Activated T-cell treated with anti-CD3 and anti-CD28 coated beads, Interleukin-2, amount 50 U/mL, for 4 hours (primary cell): ENCODE results near the gene LRRC3. TPM values are rescaled to one million over a fixed set of nuclear protein-coding genes. Genes with fewer than 3 reads are reported as not detected.
"Not testable (repeated sequence)": the region's sequence is repeated elsewhere in the genome, so short reads cannot be mapped to it uniquely, and the experiment has no call there.

ENCODE experiments used
- ATAC-seq, 2 donors: fragments of 200-7000 bp; cut with Tn5 transposase; one replicate each; pipeline ENCODE4 v1.10.0; 2021
- DNase-seq: peaks from one replicate; pipeline ENCODE4 v3.0.0-alpha.2; 2020
- H3K27me3 Mint-ChIP-seq: one replicate; pipeline ENCODE4 v1.8.0; 2021; ENCODE audit warnings: low read depth, mixed read lengths
- H3K36me3 Mint-ChIP-seq: one replicate; pipeline ENCODE4 v1.8.0; 2022; ENCODE audit warnings: mixed read lengths; ENCODE audit not compliant: insufficient read depth
- H3K4me1 Mint-ChIP-seq: one replicate; pipeline ENCODE4 v1.8.0; 2021; ENCODE audit warnings: low read depth, mixed read lengths
- H3K4me3 Mint-ChIP-seq: one replicate; pipeline ENCODE4 v1.8.0; 2021; ENCODE audit warnings: mild to moderate bottlenecking, moderate library complexity, mixed read lengths
- H3K9me3 Mint-ChIP-seq: one replicate; pipeline ENCODE4 v1.8.0; 2021; ENCODE audit warnings: mixed read lengths
- total RNA-seq, 3 donors: library from RNA; stranded (reverse); gene quantifications; one replicate each; pipeline ENCODE4 v1.2.1, GENCODE V29; 2021

LRRC3 gene, protein sequence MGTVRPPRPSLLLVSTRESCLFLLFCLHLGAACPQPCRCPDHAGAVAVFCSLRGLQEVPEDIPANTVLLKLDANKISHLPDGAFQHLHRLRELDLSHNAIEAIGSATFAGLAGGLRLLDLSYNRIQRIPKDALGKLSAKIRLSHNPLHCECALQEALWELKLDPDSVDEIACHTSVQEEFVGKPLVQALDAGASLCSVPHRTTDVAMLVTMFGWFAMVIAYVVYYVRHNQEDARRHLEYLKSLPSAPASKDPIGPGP
- total RNA-seq, result under 1 TPM; 0.24 to 0.57 (median 0.35) TPM

GRCh38 chr21:44454747-44455523, at the start of gene LRRC3:
Gene LRRC3, plus strand, starts transcription at chr21:44455510. Its CDS starts 1,135 bp downstream, at chr21:44456645.
- peaks cover 2% of the 10 kb centered on the region for H3K27me3 Mint-ChIP-seq
- DNase-seq (peak; percentile 77), ATAC-seq (peak; percentile 77 to 78)
- H3K36me3 Mint-ChIP-seq, result no peaks in the 10 kb centered on the region
- peak within 1 kb of the TSS; percentile 73 for H3K4me3 Mint-ChIP-seq
- H3K9me3 Mint-ChIP-seq, result no peaks in the 10 kb centered on the region
- peaks cover 3% of the 10 kb centered on the region for H3K4me1 Mint-ChIP-seq

GRCh38 chr21:44405948-44406872, 49.1 kb upstream of the LRRC3 start:
- DNase-seq, result no peak
- Mint-ChIP-seq H3K4me3 (no peak overlapping the region), H3K9me3 (no peaks in the 10 kb centered on the region), H3K36me3 (no peaks in the 10 kb centered on the region), H3K27me3 (no peaks in the 10 kb centered on the region), H3K4me1 (peaks cover 5% of the 10 kb centered on the region)
- ATAC-seq, result no peak

DNA sequence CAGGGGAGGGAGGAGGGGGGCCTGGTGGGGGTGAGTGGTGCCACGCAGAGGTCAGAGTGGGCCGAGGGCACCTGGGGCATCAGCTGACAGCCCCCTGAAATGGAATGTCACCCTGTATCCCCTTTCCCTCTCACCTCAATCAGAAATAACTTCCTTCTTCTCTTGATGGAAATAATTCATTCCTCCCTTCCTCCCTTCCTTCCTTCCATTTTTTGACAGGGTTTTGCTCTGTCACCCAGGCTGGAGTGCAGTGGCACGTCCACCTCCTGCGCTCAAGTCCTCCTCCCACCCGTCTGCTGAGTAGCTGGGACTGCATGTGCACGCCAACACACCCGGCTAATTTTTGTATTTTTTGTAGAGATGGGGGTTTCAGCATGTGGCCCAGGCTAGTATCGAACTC, 48.4 kb upstream of the LRRC3 start:
- H3K36me3 Mint-ChIP-seq, result no peaks in the 10 kb centered on the region

GRCh38 chr21:44407493-44407892, 47.8 kb upstream of the LRRC3 start:
- Mint-ChIP-seq H3K36me3 (no peaks in the 10 kb centered on the region), H3K4me1 (peaks cover 5% of the 10 kb centered on the region), H3K4me3 (no peak overlapping the region), H3K9me3 (peaks cover 2% of the 10 kb centered on the region), H3K27me3 (no peaks in the 10 kb centered on the region)
- ATAC-seq, result peak; percentile 87 to 94
- no peak for DNase-seq

More for the DNA sequence above, 48.4 kb upstream of the LRRC3 start:
- no peak for DNase-seq
- H3K27me3 Mint-ChIP-seq, result no peaks in the 10 kb centered on the region
- no peak for ATAC-seq
- no peaks in the 10 kb centered on the region for H3K9me3 Mint-ChIP-seq
- H3K4me3 Mint-ChIP-seq, result no peak overlapping the region
- H3K4me1 Mint-ChIP-seq, result peaks cover 5% of the 10 kb centered on the region

GRCh38 chr21:44408226-44408625, 47.1 kb upstream of the LRRC3 start:
- DNase-seq, result no peak
- Mint-ChIP-seq H3K4me3 (no peak overlapping the region), H3K9me3 (peaks cover 3% of the 10 kb centered on the region), H3K4me1 (peaks cover 5% of the 10 kb centered on the region), H3K36me3 (no peaks in the 10 kb centered on the region), H3K27me3 (no peaks in the 10 kb centered on the region)
- ATAC-seq, result no peak

GRCh38 chr21:44413566-44414290, 41.6 kb upstream of the LRRC3 start:
- Mint-ChIP-seq H3K4me3 (no peak overlapping the region), H3K4me1 (peaks cover 2% of the 10 kb centered on the region), H3K9me3 (peaks cover 3% of the 10 kb centered on the region), H3K36me3 (no peaks in the 10 kb centered on the region), H3K27me3 (no peaks in the 10 kb centered on the region)
- ATAC-seq (no peak), DNase-seq (no peak)

DNA sequence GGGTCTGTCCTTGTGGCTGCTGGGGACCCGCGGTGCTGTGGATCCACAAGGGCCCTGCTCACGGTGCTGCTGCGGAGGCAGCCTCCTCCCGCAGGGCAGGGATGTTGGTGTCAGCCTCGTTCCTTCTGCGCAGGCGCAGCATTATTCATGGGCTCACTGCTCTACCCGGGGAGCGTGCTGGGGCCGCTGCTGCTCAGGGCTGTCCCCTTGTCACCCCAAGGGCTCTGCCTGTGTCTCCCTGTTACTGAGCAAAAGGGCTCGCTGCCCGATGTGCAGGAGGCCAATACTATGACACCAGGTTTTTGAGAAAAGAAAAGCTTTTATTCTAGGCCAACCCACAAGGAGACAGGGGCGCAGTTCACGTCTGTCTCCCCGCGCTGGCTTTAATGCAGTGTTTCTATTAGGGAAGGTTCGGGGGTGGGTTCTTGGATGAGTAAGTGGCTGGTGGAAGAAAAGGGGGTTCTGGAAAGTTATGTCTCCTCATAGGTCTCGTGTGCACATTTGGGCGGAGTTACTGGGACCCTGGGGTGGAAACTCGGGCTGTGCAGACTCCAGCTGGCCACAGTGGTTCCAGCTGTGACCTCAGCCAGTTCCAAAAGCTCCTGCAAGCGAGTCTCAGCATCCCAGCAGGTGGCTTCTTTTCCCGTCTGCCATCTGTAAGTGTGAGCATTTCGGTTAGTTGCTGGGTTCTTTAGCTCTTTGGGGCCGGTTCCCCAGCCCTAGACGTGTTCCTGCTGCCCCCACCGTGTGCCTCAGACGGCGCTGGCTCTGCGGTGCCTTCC, 40.8 kb upstream of the LRRC3 start:
- no peak overlapping the region for H3K4me3 Mint-ChIP-seq
- ATAC-seq, result no peak
- no peaks in the 10 kb centered on the region for H3K36me3 Mint-ChIP-seq
- H3K9me3 Mint-ChIP-seq, result peaks cover 5% of the 10 kb centered on the region
- DNase-seq, result no peak
- no peaks in the 10 kb centered on the region for H3K27me3 Mint-ChIP-seq
- H3K4me1 Mint-ChIP-seq, result no peaks in the 10 kb centered on the region

DNA sequence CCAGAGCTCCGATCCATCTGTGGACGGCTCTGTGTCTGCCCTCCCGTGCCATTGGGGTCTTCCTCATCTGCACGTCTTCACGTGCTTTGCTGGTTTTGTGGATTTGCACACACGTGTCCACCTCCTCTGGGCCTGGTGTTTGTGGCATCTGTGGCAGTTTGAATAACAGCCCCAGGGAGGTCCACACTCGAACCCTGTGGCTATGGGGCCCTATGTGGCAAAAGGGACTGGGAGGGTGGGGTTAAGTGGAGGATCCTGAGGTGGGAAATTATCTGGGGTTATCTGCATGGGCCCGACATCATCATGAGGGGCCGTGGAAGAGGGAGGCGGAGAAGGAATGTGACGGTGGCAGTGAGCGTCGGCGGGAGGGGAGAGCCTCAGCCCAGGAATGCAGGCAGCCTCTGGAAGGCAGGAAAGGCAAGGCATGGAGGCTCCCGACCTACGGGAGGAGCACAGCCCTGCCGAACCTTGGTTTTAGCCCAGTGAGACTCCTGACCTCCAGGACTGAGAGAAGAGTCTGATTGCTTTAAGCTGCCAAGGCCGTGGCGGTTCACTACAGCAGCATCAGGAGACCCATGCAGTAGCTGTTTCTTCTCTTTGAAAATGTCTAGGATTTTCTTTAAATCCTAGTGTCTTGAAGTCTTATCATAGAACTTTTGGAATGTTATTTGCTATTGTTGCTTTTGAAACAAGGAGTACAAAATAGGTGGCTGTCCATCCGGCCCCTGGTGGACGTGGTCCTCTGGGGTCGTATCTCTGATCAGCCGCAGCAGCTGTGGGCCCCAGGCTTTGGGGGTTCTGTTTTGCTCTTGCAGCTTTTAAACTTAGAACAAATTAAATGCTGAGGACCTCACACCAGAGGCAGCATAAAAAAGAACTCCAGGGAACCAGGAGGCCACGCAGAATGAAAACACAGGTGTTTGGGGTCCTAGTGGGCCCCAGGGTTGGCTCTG, 40.0 kb upstream of the LRRC3 start:
- DNase-seq (no peak), ATAC-seq (no peak)
- Mint-ChIP-seq H3K36me3 (no peaks in the 10 kb centered on the region), H3K27me3 (no peaks in the 10 kb centered on the region), H3K9me3 (peaks cover 7% of the 10 kb centered on the region), H3K4me1 (no peaks in the 10 kb centered on the region), H3K4me3 (no peak overlapping the region)

DNA sequence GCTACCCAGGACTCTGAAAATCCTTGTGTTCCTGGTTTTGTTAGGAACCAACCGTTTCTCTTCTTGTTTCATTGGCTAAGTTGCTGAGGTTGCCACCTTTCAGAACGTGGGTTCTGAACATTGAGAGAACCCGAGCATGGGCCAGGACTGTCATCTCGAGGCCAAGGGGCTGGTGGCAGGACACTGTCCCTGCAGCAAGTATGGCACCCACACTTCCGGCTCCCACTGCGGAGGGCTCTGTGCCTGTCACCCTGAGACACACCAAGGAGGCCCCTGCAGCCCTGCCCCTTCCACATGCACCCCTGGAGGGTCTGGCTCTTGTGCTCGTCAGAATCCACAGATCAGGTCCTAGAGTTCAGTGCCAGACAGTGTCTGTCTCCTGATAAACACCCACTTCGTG, 39.1 kb upstream of the LRRC3 start:
- no peak overlapping the region for H3K4me3 Mint-ChIP-seq
- peaks cover 7% of the 10 kb centered on the region for H3K9me3 Mint-ChIP-seq
- H3K27me3 Mint-ChIP-seq, result no peaks in the 10 kb centered on the region
- no peak for ATAC-seq
- H3K36me3 Mint-ChIP-seq, result no peaks in the 10 kb centered on the region
- DNase-seq, result no peak
- H3K4me1 Mint-ChIP-seq, result no peaks in the 10 kb centered on the region

- not testable (repeated sequence) for DNase-seq, H3K27me3 Mint-ChIP-seq, H3K4me1 Mint-ChIP-seq, H3K36me3 Mint-ChIP-seq, H3K4me3 Mint-ChIP-seq, H3K9me3 Mint-ChIP-seq, ATAC-seq
Measured at GRCh38 chr21:44417621-44418107, 37.6 kb upstream of the LRRC3 start.

DNA sequence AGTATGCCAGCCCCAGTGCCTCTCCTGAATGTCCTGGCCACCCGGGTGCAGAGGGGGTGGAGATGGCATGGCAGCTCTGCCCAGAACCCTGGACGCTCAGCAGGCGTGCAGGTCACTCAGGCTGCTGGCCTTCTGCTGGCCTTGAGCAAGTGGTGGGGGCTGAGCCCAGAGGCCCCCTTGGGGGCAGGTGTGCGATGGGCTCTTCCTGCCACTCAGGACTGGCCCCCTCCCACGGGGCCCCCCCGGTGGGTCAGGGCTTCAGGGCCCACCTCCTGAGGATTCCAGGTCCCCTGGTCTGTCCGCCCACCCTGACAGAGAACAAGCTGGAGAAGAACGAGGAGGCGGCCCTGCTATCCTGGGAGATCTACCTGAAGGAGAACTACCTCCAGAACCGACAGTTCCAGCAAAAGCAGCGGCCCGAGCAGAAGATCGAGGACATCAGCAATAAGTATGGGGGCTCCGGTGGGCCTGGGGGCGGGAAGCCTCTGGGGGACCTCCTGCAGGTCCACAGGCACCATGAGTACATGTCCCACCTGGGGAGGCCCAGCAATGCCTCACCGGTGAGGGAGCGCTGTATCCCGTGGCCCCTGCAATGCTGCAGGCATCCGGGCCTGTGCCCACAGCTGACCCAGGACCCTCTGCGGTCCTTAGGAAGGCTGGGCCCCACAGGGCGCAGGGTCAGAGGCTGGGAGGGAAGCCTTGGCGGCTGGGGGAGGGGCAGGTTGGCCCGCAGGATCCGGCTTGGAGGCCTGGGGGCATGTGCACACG, 37.0 kb upstream of the LRRC3 start:
- no peak for DNase-seq
- no peak overlapping the region for H3K4me3 Mint-ChIP-seq
- H3K27me3 Mint-ChIP-seq, result no peaks in the 10 kb centered on the region
- no peak for ATAC-seq
- H3K36me3 Mint-ChIP-seq, result no peaks in the 10 kb centered on the region
- peaks cover 4% of the 10 kb centered on the region for H3K9me3 Mint-ChIP-seq
- H3K4me1 Mint-ChIP-seq, result no peaks in the 10 kb centered on the region

GRCh38 chr21:44418876-44419230, 36.5 kb upstream of the LRRC3 start:
- no peak for DNase-seq
- Mint-ChIP-seq H3K4me3 (no peak overlapping the region), H3K9me3 (peaks cover 4% of the 10 kb centered on the region), H3K36me3 (no peaks in the 10 kb centered on the region), H3K27me3 (no peaks in the 10 kb centered on the region), H3K4me1 (no peaks in the 10 kb centered on the region)
- ATAC-seq, result no peak
